Mononuclear cell (primary cell): ENCODE results near the gene PPP1R9A. TPM values are rescaled to one million over a fixed set of nuclear protein-coding genes. Genes with fewer than 3 reads are reported as not detected.

Experiments
- H3K27me3 ChIP-seq: 2 replicates; pipeline ENCODE4 v1.6.0; 2011; ENCODE audit warnings: low read length, control low read depth; ENCODE audit not compliant: insufficient read depth
- H3K4me1 ChIP-seq: 2 replicates; pipeline ENCODE4 v1.5.1; 2011; ENCODE audit warnings: mild to moderate bottlenecking, low read length, control low read depth; ENCODE audit not compliant: insufficient read depth
- H3K4me3 ChIP-seq: 2 replicates; pipeline ENCODE4 v1.5.1; 2011; ENCODE audit warnings: mild to moderate bottlenecking, low read length, moderate library complexity
- H3K9me3 ChIP-seq: 2 replicates; pipeline ENCODE4 v1.5.1; 2011; ENCODE audit warnings: low read depth, mild to moderate bottlenecking, control low read depth, low read length
- total RNA-seq: library from RNA; depleted of rRNA; stranded (reverse); fragments of >200 nt; gene quantifications from one replicate; pipeline ENCODE4 v1.2.3, GENCODE V29; 2012

Gene PPP1R9A
- total RNA-seq, 1 donor, result 1.6 TPM

DNA sequence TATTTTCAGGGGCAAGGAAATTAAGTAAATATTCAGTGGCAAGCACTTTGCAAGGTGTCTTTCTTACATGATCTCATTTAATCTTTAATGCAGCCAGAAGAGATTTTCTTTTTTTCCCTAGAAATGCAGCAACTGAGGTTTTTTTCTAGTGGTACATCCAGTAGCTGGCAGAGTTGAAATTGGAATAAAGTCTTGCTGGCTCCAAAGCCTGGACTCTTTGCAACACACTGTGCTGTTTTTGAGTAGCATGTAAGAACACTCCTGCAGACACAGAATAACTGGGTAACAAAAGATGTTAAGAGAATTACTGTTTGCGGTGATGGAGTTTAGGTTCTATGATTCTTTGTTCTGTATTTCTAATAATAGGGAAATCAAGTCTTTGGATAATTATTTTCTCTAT, 293.3 kb downstream of the PPP1R9A start:
- no peaks in the 10 kb centered on the region for H3K9me3 ChIP-seq
- H3K4me3 ChIP-seq, result no peak overlapping the region
- H3K27me3 ChIP-seq, result no peaks in the 10 kb centered on the region
- H3K4me1 ChIP-seq, result no peaks in the 10 kb centered on the region

DNA sequence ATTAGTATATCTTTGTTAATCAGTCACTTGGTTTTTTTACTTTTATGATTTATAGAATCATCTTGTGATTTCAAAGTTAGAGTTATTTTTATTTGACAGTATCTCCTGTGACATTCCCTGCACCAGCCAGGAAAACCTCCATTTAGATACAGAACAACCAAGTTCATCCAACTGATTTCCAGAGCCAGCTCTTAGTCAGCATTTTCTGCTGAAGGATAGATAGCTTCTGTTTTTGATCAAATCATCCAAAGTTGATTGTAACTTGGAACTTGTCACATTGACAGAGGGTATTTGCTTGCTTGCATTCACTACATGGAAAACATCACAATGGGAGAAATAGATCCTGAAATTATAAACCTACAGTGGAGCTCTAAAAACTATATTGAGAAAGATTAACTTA, 294.3 kb downstream of the PPP1R9A start:
- Histone ChIP-seq H3K4me3 (no peak overlapping the region), H3K9me3 (no peaks in the 10 kb centered on the region), H3K4me1 (no peaks in the 10 kb centered on the region), H3K27me3 (no peaks in the 10 kb centered on the region)

DNA sequence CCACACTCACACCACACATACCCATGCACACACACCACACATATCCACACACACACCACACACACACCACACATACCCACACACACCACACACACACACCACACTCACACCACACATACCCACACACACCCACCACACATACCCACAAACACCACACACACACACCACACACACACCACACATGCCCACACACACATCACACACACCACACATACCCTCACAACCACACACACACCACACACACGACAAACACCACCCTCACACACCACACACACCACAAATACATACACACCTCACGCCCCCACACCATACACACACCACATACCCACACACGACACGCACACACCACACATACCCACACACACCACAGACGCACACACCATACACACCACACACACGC, 297.2 kb downstream of the PPP1R9A start:
- no peaks in the 10 kb centered on the region for H3K4me1 ChIP-seq
- H3K9me3 ChIP-seq, result no peaks in the 10 kb centered on the region
- no peaks in the 10 kb centered on the region for H3K27me3 ChIP-seq
- no peak overlapping the region for H3K4me3 ChIP-seq

- Histone ChIP-seq H3K4me3 (no peak overlapping the region), H3K27me3 (no peaks in the 10 kb centered on the region), H3K9me3 (no peaks in the 10 kb centered on the region), H3K4me1 (no peaks in the 10 kb centered on the region)
Measured at GRCh38 chr7:95205665-95206225, 298.4 kb downstream of the PPP1R9A start.

- Histone ChIP-seq H3K4me3 (no peak overlapping the region), H3K27me3 (no peaks in the 10 kb centered on the region), H3K9me3 (no peaks in the 10 kb centered on the region), H3K4me1 (no peaks in the 10 kb centered on the region)
Measured at GRCh38 chr7:95209276-95209675, 301.9 kb downstream of the PPP1R9A start.

DNA sequence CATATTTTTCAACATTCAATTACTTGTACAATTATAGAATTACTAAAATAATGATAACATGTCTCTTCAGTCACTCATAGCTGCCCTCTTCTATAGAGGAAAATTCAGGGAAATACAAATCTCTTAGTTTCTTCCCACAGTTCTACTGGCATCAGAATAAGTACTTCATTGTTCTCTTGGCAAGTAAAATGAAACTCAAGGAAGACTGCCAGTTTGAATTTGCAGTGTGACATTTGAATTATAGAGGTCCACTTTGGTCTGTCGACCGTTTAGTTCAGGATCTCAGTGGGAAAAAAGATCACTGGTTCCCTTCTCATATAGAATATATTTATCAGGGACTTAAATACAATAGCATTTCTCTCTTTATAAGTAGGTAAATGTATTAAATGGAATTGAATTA, 302.4 kb downstream of the PPP1R9A start:
- Histone ChIP-seq H3K4me1 (no peaks in the 10 kb centered on the region), H3K27me3 (no peaks in the 10 kb centered on the region), H3K4me3 (no peak overlapping the region), H3K9me3 (no peaks in the 10 kb centered on the region)

GRCh38 chr7:95213148-95213547, 305.8 kb downstream of the PPP1R9A start:
- no peaks in the 10 kb centered on the region for H3K9me3 ChIP-seq
- no peak overlapping the region for H3K4me3 ChIP-seq
- H3K4me1 ChIP-seq, result no peaks in the 10 kb centered on the region
- no peaks in the 10 kb centered on the region for H3K27me3 ChIP-seq

GRCh38 chr7:95213809-95214492, 306.6 kb downstream of the PPP1R9A start:
- Histone ChIP-seq H3K4me1 (no peaks in the 10 kb centered on the region), H3K9me3 (no peaks in the 10 kb centered on the region), H3K4me3 (no peak overlapping the region), H3K27me3 (no peaks in the 10 kb centered on the region)

DNA sequence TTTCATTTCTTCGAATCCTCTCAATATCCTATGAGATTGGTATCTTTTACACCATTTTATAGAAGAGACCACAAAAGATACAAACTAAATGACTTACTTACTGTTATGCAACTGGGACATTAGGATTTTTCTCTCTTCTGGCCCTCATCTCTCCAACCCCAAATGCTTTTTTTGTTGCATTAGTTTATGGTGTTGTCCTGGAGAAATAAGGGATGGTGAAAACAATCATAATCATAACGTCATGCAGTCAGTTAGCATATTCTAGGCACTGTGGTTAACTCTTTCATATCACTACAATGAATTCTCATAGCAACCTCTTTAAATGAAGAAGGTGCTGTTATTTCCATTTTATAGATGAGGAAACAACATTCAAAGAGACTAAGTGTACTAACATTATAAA, 312.3 kb downstream of the PPP1R9A start:
- Histone ChIP-seq H3K4me3 (no peak overlapping the region), H3K4me1 (no peaks in the 10 kb centered on the region), H3K9me3 (no peaks in the 10 kb centered on the region), H3K27me3 (no peaks in the 10 kb centered on the region)

- Histone ChIP-seq H3K4me1 (no peaks in the 10 kb centered on the region), H3K9me3 (no peaks in the 10 kb centered on the region), H3K27me3 (no peaks in the 10 kb centered on the region), H3K4me3 (no peak overlapping the region)
Measured at GRCh38 chr7:95220328-95220727, 312.9 kb downstream of the PPP1R9A start.

GRCh38 chr7:95225301-95225700, 317.9 kb downstream of the PPP1R9A start:
- no peak overlapping the region for H3K4me3 ChIP-seq
- H3K4me1 ChIP-seq, result no peaks in the 10 kb centered on the region
- no peaks in the 10 kb centered on the region for H3K9me3 ChIP-seq

DNA sequence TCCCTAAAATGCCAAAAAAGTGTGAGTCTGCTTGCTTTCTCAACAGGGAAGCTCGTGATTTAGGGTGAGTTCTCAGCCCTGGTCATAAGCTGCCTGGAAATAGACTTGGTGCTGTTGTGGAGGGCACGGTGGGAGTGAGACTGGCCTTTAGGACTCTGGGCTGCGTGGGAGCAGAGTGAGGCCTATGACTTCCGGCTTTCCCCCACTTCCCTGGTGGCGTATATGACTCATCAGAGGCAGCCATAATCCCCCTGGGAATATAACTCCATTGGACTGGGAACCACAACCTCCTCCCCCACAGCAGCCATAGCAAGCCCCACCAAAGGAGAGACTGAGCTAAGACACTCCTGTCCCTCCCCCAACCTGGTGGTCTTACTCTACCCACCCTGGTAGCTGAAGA, 321.9 kb downstream of the PPP1R9A start:
- no peak overlapping the region for H3K4me3 ChIP-seq
- H3K9me3 ChIP-seq, result no peaks in the 10 kb centered on the region
- H3K4me1 ChIP-seq, result no peaks in the 10 kb centered on the region
- no peaks in the 10 kb centered on the region for H3K27me3 ChIP-seq

More at GRCh38 chr7:95225301-95225700, 317.9 kb downstream of the PPP1R9A start:
- H3K27me3 ChIP-seq, result no peaks in the 10 kb centered on the region

DNA sequence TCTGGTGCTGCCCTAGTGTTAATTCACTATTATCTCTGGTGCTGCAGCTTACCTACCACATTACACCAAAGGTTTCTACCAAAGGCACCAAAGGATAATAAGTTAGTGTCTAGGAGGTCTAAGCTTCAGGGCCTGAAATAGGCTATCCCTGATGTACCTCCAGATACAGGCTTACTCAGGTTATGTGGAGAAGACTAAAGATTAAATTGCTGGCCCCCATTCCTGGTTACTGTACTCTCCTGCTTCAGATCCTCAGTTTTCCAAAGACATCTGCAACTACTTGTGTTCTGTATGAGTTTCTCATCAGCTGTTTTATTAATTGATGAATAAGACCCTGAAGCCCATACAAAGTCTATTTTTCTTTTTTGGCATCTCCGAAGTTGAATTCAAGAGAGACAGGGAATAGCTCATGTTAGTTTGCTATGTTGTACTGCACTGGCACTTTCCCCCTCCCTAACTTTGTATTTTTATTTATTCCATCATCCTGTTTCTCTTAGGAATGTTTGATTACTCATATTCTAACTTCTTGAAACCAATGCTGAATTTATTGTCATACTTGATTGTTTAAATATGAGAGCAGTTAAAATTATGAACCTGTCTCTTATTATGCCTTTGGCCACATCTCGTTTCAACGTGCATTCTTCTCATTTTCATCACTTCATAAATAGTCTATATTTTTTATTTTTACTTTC, 331.0 kb downstream of the PPP1R9A start:
- no peaks in the 10 kb centered on the region for H3K4me1 ChIP-seq
- no peaks in the 10 kb centered on the region for H3K9me3 ChIP-seq
- no peak overlapping the region for H3K4me3 ChIP-seq
- no peaks in the 10 kb centered on the region for H3K27me3 ChIP-seq

DNA sequence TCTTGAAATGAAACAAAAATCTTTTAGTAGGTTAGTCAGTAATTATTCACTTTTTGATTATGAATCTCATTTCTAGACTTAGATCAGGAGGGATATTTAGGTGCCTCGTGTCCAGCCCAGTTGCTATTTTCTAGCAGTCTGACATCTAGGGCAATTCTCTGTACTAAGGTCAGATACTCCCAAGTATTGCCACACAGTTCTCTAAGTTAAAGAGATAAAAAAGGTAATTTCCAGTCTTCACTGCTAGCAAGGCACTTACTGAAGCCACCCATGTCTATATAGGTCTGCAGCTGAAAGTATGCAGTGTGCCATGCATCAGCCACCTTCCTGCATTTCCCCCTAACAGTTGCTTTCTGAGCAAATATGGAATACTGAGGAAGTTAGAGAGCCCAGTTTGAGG, 333.5 kb downstream of the PPP1R9A start:
- Histone ChIP-seq H3K4me1 (no peaks in the 10 kb centered on the region), H3K4me3 (no peak overlapping the region)

DNA sequence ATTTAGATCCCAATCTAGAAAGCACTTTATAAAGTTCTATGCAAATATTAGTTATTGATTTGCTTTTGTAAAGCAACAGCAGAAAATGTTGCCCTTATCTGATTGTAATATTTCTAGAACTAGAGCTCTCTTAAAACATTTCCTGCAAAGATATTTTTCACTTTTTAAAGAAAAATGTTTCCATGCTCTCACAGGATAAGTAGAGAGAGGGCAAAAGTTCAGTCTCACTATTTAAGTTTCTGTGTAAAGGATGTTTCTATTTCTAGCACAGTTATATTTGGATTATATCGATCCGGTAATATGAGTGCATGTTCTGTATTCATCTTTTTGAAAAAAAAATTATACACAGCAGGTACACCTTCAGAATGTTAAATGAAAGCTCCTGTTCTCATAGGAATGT, 334.9 kb downstream of the PPP1R9A start:
- H3K4me3 ChIP-seq, result no peak overlapping the region
- no peaks in the 10 kb centered on the region for H3K9me3 ChIP-seq
- no peaks in the 10 kb centered on the region for H3K4me1 ChIP-seq
- no peaks in the 10 kb centered on the region for H3K27me3 ChIP-seq

More for the DNA sequence above, 333.5 kb downstream of the PPP1R9A start:
- Histone ChIP-seq H3K9me3 (no peaks in the 10 kb centered on the region), H3K27me3 (no peaks in the 10 kb centered on the region)

GRCh38 chr7:95244616-95245015, 337.2 kb downstream of the PPP1R9A start:
- no peak overlapping the region for H3K4me3 ChIP-seq
- H3K27me3 ChIP-seq, result no peaks in the 10 kb centered on the region
- H3K4me1 ChIP-seq, result no peaks in the 10 kb centered on the region
- no peaks in the 10 kb centered on the region for H3K9me3 ChIP-seq
